SKM-1 treated with dmso at 0.1 percent for 144 hours (cell line): Measurements from ENCODE around the gene PALD1.
A peak's percentile ranks its signal among the peaks of the same experiment; 100 is the strongest.

ENCODE experiments used
- DNase-seq: peaks from one replicate; lab custom pipeline; 2025; ENCODE audit not compliant: unreplicated experiment; lab: John Stamatoyannopoulos, UW

PALD1 gene

DNA sequence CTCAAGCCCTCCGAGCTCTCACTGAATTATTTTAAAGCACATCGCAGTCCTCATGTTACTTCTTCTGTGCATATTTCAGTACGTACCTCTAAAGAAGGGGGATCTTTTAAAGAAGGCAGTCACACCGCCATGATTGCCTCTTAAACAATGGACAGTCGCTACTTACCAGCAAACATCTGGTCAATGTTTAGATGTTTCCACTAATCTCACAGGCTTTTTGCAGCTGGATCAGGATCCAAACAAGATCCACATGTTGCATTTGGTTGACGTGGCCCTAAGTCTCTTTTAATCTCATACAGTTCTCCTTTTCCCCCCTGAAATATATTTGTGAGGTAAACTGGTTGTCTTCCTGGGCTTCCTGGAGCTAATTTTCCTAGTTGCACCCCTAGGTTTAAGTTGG lies 74.0 kb downstream of the PALD1 start:
- DNase-seq, result no peak

GRCh38 chr10:70555371-70555770 lies 76.8 kb downstream of the PALD1 start:
- DNase-seq, result no peak

GRCh38 chr10:70557086-70557845 lies 78.7 kb downstream of the PALD1 start:
- no peak for DNase-seq

DNA sequence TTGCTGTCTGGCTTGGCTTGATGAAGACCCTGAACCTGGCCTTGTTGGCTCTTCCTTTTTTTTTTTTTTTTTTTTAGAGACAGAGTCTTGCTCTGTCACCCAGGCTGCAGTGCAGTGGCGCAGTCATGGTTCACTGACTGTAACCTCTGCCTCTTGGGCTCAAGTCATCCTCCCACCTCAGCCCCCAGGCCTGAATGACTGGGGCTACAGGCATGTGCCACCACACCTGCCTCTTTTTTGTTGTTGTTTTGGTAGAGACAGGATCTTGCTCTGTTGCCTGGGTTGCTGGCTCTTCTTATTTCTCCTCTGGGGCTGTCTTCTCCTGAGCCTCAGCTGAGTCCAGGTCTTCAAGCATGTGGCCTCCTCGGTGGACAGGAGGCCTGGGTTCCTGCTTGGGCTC lies 79.3 kb downstream of the PALD1 start:
- no peak for DNase-seq

GRCh38 chr10:70558295-70558694 lies 79.7 kb downstream of the PALD1 start:
- DNase-seq, result no peak

GRCh38 chr10:70558871-70559810 lies 80.6 kb downstream of the PALD1 start:
- no peak for DNase-seq

DNA sequence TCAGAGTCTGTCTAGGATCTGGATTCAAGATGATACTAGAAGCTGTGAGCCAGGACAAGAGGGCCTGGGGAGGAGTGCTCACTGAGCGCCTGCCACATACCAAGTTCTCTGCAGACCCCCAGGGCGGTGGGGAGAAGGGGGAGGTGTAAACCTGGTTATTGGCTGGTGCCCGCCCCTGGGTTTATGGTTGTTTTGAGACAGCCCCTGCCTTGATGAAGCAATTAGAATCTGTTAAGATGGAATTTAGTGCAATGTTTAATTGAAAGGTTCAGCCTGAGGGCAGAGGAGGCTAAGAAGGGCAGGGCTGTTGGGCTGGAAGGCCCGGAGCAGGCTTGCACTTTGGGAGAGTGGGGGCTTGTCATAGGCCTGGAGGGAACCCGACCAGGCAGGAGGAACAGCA lies 81.3 kb downstream of the PALD1 start:
- no peak for DNase-seq

GRCh38 chr10:70560511-70560941 lies 82.0 kb downstream of the PALD1 start:
- no peak for DNase-seq

- DNase-seq, result no peak
Measured at GRCh38 chr10:70561070-70561469, 82.5 kb downstream of the PALD1 start.

DNA sequence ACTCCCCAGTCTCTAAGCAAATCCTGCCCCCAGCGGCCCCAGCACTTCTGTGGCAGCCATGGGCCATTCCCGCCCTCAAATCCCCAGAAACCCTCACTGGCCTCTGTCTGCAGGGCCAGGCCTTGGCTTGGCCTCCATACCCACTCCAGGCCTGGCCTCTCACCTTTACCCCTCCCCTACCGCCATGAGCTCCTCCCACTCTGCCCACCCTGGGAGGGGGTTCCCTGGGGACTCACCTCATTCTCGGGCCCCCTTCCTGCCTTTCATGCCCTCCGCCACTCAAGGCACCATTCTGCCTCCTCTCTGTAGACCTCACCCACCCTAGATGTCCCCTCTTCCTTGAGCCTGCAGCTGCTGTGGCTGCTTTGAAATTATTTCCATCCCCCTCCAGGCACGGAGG lies 83.0 kb downstream of the PALD1 start:
- no peak for DNase-seq

GRCh38 chr10:70562036-70562755 lies 83.6 kb downstream of the PALD1 start:
- no peak for DNase-seq

GRCh38 chr10:70563230-70563629 lies 84.7 kb downstream of the PALD1 start:
- DNase-seq, result no peak

- no peak for DNase-seq
Measured at GRCh38 chr10:70564113-70564725, 85.7 kb downstream of the PALD1 start.

- DNase-seq, result no peak
Measured at GRCh38 chr10:70564901-70565351, 86.4 kb downstream of the PALD1 start.

GRCh38 chr10:70565556-70566514 lies 87.3 kb downstream of the PALD1 start:
- DNase-seq, result peak; percentile 75

DNA sequence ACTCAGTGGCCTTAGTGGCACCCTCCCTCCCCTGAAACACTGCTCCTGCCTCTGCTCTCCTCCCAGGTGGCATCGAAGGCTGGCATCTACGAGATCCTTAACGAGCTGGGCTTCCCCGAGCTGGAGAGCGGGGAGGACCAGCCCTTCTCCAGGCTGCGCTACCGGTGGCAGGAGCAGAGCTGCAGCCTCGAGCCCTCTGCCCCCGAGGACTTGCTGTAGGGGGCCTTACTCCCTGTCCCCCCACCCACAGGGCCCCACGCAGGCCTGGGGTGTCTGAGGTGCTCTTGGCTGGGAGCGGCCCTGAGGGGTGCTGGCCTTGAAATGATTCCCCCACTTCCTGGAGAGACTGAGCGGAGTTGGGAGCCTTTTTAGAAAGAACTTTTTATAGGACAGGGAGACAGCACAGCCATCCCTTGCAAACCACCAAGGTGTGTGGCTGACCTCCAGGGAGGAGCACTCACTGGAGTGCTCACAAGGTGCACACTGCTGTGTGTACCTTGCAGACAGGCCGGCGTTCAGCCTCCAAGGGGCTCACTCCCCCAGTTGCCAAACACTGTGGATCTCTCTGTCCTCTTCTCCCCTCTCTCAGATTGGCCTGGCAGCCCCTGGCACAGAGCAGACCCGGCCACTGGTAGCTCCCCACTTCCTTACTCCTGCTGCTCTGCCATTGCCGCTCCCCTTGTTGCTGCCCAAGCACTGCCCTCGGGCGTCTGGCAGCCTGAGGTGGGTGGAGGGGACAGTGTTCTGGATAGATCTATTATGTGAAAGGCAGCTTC lies 88.1 kb downstream of the PALD1 start:
- no peak for DNase-seq

GRCh38 chr10:70567603-70568002 lies 89.0 kb downstream of the PALD1 start:
- DNase-seq, result no peak

DNA sequence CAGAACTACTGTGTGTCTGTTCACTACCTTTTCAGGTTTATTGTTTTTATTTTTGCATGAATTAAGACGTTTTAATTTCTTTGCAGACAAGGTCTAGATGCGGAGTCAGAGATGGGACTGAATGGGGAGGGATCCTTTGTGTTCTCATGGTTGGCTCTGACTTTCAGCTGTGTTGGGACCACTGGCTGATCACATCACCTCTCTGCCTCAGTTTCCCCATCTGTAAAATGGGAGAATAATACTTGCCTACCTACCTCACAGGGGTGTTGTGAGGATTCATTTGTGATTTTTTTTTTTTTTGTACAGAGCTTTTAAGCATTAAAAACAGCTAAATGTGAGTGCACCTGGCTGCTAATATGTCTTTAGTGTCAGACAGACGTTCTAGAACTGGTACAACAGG lies 89.5 kb downstream of the PALD1 start:
- no peak for DNase-seq
